K562 (cell line): ENCODE results near the gene WWOX. TPM values are rescaled to one million over a fixed set of nuclear protein-coding genes. Genes with fewer than 3 reads are reported as not detected.

Experiments used
- ATAC-seq: fragments of 200-7000 bp; cut with Tn5 transposase; 3 replicates; pipeline ENCODE4 v1.9.1; 2020; ENCODE audit warnings: moderate library complexity
- BruUV-seq: library from RNA; stranded (reverse); fragments of 400-500 nt; replicated peaks from 2 replicates; lab custom pipeline; 2021; lab: Mats Ljungman, UMichigan
- CTCF ChIA-PET: fragments of 300-600 bp; formaldehyde crosslinking; extraction: SDS; loops from one replicate; lab custom pipeline; 2021; ENCODE audit warnings: low intra/inter-chr PET ratio; lab: Yijun Ruan, JAX
- POLR2A ChIA-PET: fragments of 300-600, 350-650 bp; sonication (Branson Sonifier 250); formaldehyde crosslinking; extraction: SDS; loops from one replicate; lab custom pipeline; 2021; ENCODE audit warnings: antibody characterized with exemption, inconsistent platforms; lab: Yijun Ruan, JAX
- DNase-seq, 4 experiments: peaks; one replicate each; pipeline versions ENCODE4 v3.0.0 to v3.0.0-alpha.2; 2011 to 2018; ENCODE audit warnings: low spot score in 3 of 4, mixed read lengths in 3 of 4; ENCODE audit errors: extremely low read depth in 1 of 4
- FAIRE-seq: peaks from 2 replicates; lab custom pipeline; 2011; peaks lifted over from hg19 to GRCh38; lab: Jason Lieb, UNC
- H2AFZ ChIP-seq: 2 replicates; pipeline ENCODE4 v1.6.0; 2011; ENCODE audit warnings: low read depth, low read length, control low read depth, inconsistent platforms
- H3K27ac ChIP-seq: fragments of 200-600 bp; 3 replicates; pipeline ENCODE4 v1.8.0; 2011; ENCODE audit warnings: low read depth, mild to moderate bottlenecking, control low read depth, inconsistent platforms, low read length, moderate library complexity, mixed read lengths; ENCODE audit errors: extremely low read depth
- H3K27me3 ChIP-seq, 2 experiments: fragments of 300-600 bp in 1 of 2; 2 replicates in 1 of 2; 3 replicates in 1 of 2; pipeline versions ENCODE4 v1.6.0 to v1.8.0; 2011; ENCODE audit warnings: inconsistent platforms in 2 of 2, low read length in 2 of 2, mild to moderate bottlenecking in 1 of 2, mixed read lengths in 1 of 2, moderate library complexity in 1 of 2; ENCODE audit not compliant: control insufficient read depth in 2 of 2, insufficient read depth in 2 of 2
- H3K36me3 ChIP-seq: fragments of 300-600 bp; 3 replicates; pipeline ENCODE4 v1.8.0; 2011; ENCODE audit warnings: mild to moderate bottlenecking, low read length, inconsistent platforms; ENCODE audit not compliant: control insufficient read depth, insufficient read depth
- H3K4me1 ChIP-seq, 2 experiments: fragments of 200-600 bp in 1 of 2; replicated peaks in 1 of 2; 2 replicates in 1 of 2; 3 replicates in 1 of 2; pipeline versions ENCODE4 v1.5.1 to v1.8.0; 2011; ENCODE audit warnings: inconsistent platforms in 2 of 2, low read length in 2 of 2, mild to moderate bottlenecking in 1 of 2, mixed read lengths in 1 of 2, moderate library complexity in 1 of 2; ENCODE audit not compliant: control insufficient read depth in 2 of 2, insufficient read depth in 2 of 2
- H3K4me2 ChIP-seq: 2 replicates; pipeline ENCODE4 v1.6.1; 2011; ENCODE audit warnings: low read length, control low read depth, inconsistent platforms, mixed read lengths; ENCODE audit not compliant: insufficient read depth
- H3K4me3 ChIP-seq: fragments of 200-600 bp; sonication (generic), shearing (Covaris generic); 2 replicates; pipeline ENCODE4 v1.5.1; 2016; ENCODE audit warnings: control low read depth, inconsistent platforms
- H3K79me2 ChIP-seq: fragments of 200-600 bp; 3 replicates; pipeline ENCODE4 v1.8.0; 2011; ENCODE audit warnings: low read length, inconsistent platforms; ENCODE audit not compliant: control insufficient read depth, insufficient read depth
- H3K9ac ChIP-seq, 2 experiments: 2 replicates each; pipeline versions ENCODE4 v1.6.0 to v1.6.1; 2011; ENCODE audit warnings: low read depth in 2 of 2, low read length in 2 of 2, control low read depth in 1 of 2, inconsistent platforms in 1 of 2, mild to moderate bottlenecking in 1 of 2, mixed read lengths in 1 of 2; ENCODE audit not compliant: insufficient read depth in 1 of 2
- H3K9me1 ChIP-seq: one replicate; pipeline ENCODE4 v1.6.0; 2011; ENCODE audit warnings: inconsistent platforms, mild to moderate bottlenecking, low read length, moderate library complexity; ENCODE audit not compliant: control insufficient read depth, insufficient read depth
- H3K9me3 ChIP-seq: replicated peaks from 2 replicates; pipeline ENCODE4 v1.5.1; 2011; ENCODE audit warnings: low read depth, low read length, inconsistent platforms; ENCODE audit not compliant: control insufficient read depth, insufficient read depth
- H4K20me1 ChIP-seq: replicated peaks from 2 replicates; pipeline ENCODE4 v1.6.1; 2011; ENCODE audit warnings: low read length, inconsistent platforms, mixed read lengths; ENCODE audit not compliant: control insufficient read depth, insufficient read depth
- ASH1L ChIP-seq: fragments of 450-650 bp; IDR thresholded peaks from 2 replicates; pipeline ENCODE4 v1.6.1; 2018; ENCODE audit warnings: borderline replicate concordance, mild to moderate bottlenecking, low read depth; ENCODE audit not compliant: partially characterized antibody
- MCM7 ChIP-seq, 2 experiments: fragments of 450-650 bp; IDR thresholded peaks; 2 replicates each; pipeline ENCODE4 v1.6.1; 2016 to 2018
- MTA2 ChIP-seq: fragments of 450-650 bp; IDR thresholded peaks from 2 replicates; pipeline ENCODE4 v1.6.1; 2016; ENCODE audit warnings: low read depth
- POLR2A ChIP-seq: fragments of 450-650 bp; conservative IDR thresholded peaks from 2 replicates; pipeline ENCODE4 v1.6.1; 2016
- RBM14 ChIP-seq: fragments of 200-400 bp; formaldehyde crosslinking; IDR thresholded peaks from 2 replicates; pipeline ENCODE4 v1.6.1; 2018; ENCODE audit warnings: low read depth, mild to moderate bottlenecking, low read length, moderate library complexity, borderline replicate concordance; ENCODE audit not compliant: insufficient read depth
- SIRT6 ChIP-seq: IDR thresholded peaks from one replicate; pipeline ENCODE4 v1.6.1; 2012; ENCODE audit warnings: low read depth, mild to moderate bottlenecking, control low read depth, inconsistent platforms, low read length, moderate library complexity
- ZBTB1 ChIP-seq: sonication (generic); formaldehyde crosslinking; IDR thresholded peaks from 2 replicates; pipeline ENCODE4 v1.8.1; 2023; ENCODE audit warnings: missing genetic modification reagents, low read depth, mild to moderate bottlenecking, borderline replicate concordance
- ZNF212 ChIP-seq: fragments of 450-650 bp; formaldehyde crosslinking; IDR thresholded peaks from 2 replicates; pipeline ENCODE4 v1.4.0; 2020; ENCODE audit warnings: mild to moderate bottlenecking
- ZSCAN32 ChIP-seq: fragments of 450-650 bp; formaldehyde crosslinking; IDR thresholded peaks from 2 replicates; pipeline ENCODE4 v1.4.0; 2020; ENCODE audit warnings: mild to moderate bottlenecking, moderate library complexity
- WGBS: fragments of 100-300 bp; shearing (Covaris generic); methylation state at CpG from one replicate; pipeline ENCODE4 v1.1.6; 2016; ENCODE audit warnings: low coverage, mixed read lengths; ENCODE audit not compliant: insufficient coverage; ENCODE audit errors: missing lambda C conversion rate; 5-methylcytosine and 5-hydroxymethylcytosine counted together
- in situ Hi-C: fragments of 300-500 bp; cut with MboI; formaldehyde crosslinking; loops from 4 replicates; pipeline ENCODE4 v1.15.0; 2018; ENCODE audit warnings: inconsistent platforms, mixed read lengths
- intact Hi-C: fragments of 100-400 bp; cut with micrococcal nuclease; formaldehyde crosslinking; loops from 2 replicates; pipeline ENCODE4 v1.14.2; 2022
- polyA plus RNA-seq, 8 experiments: library from polyadenylated mRNA; depleted of rRNA in 4 of 8; stranded (reverse) in 5 of 8; unstranded in 3 of 8; fragments of >200 nt; fragmentation: Nextera tagmentation in 2 of 8; fragmentation: Illumina TruSeq in 1 of 8; extraction: Ambion mirVana in 2 of 8; extraction: Trizol in 1 of 8; gene quantifications; 2 replicates each; pipeline versions ENCODE4 v1.2.1 to v1.2.3, GENCODE V29; 2011 to 2014; ENCODE audit warnings: inconsistent platforms in 1 of 8, missing spikeins in 1 of 8
- total RNA-seq, 7 experiments: library from RNA; depleted of rRNA in 6 of 7; stranded (reverse); fragments of >200 nt in 6 of 7; fragmentation: Illumina TruSeq in 2 of 7; extraction: Trizol in 2 of 7; gene quantifications; 2 replicates each; pipeline versions ENCODE4 v1.2.1 to v1.2.3, GENCODE V29; 2011 to 2021; ENCODE audit warnings: low replicate concordance in 1 of 7
- TF ChIP-seq, protein P1 (sequence below): sonication (generic); formaldehyde crosslinking; IDR thresholded peaks from 2 replicates; pipeline ENCODE4 v1.8.0; 2023; ENCODE audit warnings: missing genetic modification reagents, mild to moderate bottlenecking, borderline replicate concordance

Gene WWOX
- total and polyA plus RNA-seq, 9 of the 15 experiments (the other 6 are each of a cell fraction or from before 2014, with no cell fraction given), result 1.6 to 22.7 (median 8.1) TPM

DNA sequence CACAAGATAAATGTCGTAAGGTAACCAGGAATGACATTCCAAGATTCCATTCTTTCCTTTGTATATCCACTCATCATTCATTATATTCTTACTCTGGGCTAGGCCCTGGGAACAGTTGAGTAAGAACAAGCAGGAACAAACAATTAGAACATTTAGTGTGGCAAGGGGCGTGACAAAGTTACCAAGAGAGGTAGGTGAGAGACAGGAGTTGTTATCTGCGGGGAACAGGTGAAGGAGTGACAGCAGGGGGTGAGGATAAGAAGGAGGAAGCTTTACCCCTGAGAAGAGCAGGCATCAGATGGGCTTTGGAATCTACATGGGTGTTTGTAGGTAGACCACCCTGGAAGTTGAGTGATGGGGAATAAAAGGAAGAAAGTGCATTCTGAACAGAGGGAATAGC is 568.9 kb downstream of the WWOX start:
- Histone ChIP-seq H3K79me2 (no peaks in the 10 kb centered on the region), H3K9me3 (no peaks in the 10 kb centered on the region), H3K27ac (no peak overlapping the region), H3K4me1 (no peaks in the 10 kb centered on the region), H3K36me3 (no peaks in the 10 kb centered on the region), H3K9me1 (no peaks in the 10 kb centered on the region), H3K9ac (no peak overlapping the region), H3K27me3 (peaks cover 18 to 33% of the 10 kb centered on the region in 2 experiments), H4K20me1 (no peaks in the 10 kb centered on the region), H2AFZ (no peak overlapping the region), H3K4me2 (no peak overlapping the region), H3K4me3 (no peak overlapping the region)
- DNase-seq (no peak), ATAC-seq (no peak), FAIRE-seq (no peak)
- in situ Hi-C loops (no loop called here), intact Hi-C loops (no loop called here)
- BruUV-seq, result no TSS peak
- 2% methylated on average over 3 of the region's 3 CpGs for whole genome bisulfite sequencing
- CTCF ChIA-PET, result no interaction called here
- POLR2A ChIA-PET, result no interaction called here
- TF ChIP-seq RBM14 (no peak), MTA2 (no peak), ZBTB1 (CRISPR knock-in tag) (no peak), ZSCAN32 (CRISPR knock-in tag) (no peak), ASH1L (no peak), MCM7 (IDR thresholded peaks at IDR 0.05) (no peak), POLR2A (no peak), SIRT6 (no peak), ZNF212 (CRISPR knock-in tag) (no peak)
- TF ChIP-seq, protein P1, sequence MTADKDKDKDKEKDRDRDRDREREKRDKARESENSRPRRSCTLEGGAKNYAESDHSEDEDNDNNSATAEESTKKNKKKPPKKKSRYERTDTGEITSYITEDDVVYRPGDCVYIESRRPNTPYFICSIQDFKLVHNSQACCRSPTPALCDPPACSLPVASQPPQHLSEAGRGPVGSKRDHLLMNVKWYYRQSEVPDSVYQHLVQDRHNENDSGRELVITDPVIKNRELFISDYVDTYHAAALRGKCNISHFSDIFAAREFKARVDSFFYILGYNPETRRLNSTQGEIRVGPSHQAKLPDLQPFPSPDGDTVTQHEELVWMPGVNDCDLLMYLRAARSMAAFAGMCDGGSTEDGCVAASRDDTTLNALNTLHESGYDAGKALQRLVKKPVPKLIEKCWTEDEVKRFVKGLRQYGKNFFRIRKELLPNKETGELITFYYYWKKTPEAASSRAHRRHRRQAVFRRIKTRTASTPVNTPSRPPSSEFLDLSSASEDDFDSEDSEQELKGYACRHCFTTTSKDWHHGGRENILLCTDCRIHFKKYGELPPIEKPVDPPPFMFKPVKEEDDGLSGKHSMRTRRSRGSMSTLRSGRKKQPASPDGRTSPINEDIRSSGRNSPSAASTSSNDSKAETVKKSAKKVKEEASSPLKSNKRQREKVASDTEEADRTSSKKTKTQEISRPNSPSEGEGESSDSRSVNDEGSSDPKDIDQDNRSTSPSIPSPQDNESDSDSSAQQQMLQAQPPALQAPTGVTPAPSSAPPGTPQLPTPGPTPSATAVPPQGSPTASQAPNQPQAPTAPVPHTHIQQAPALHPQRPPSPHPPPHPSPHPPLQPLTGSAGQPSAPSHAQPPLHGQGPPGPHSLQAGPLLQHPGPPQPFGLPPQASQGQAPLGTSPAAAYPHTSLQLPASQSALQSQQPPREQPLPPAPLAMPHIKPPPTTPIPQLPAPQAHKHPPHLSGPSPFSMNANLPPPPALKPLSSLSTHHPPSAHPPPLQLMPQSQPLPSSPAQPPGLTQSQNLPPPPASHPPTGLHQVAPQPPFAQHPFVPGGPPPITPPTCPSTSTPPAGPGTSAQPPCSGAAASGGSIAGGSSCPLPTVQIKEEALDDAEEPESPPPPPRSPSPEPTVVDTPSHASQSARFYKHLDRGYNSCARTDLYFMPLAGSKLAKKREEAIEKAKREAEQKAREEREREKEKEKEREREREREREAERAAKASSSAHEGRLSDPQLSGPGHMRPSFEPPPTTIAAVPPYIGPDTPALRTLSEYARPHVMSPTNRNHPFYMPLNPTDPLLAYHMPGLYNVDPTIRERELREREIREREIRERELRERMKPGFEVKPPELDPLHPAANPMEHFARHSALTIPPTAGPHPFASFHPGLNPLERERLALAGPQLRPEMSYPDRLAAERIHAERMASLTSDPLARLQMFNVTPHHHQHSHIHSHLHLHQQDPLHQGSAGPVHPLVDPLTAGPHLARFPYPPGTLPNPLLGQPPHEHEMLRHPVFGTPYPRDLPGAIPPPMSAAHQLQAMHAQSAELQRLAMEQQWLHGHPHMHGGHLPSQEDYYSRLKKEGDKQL (CRISPR knock-in tag), result no peak
